ENCODE data around the gene WFDC11. TPM values are rescaled to one million over a fixed set of nuclear protein-coding genes. Genes with fewer than 3 reads are reported as not detected.

WFDC11 gene
- total RNA-seq, 1 experiment from 2014 or later = not detected

DNA sequence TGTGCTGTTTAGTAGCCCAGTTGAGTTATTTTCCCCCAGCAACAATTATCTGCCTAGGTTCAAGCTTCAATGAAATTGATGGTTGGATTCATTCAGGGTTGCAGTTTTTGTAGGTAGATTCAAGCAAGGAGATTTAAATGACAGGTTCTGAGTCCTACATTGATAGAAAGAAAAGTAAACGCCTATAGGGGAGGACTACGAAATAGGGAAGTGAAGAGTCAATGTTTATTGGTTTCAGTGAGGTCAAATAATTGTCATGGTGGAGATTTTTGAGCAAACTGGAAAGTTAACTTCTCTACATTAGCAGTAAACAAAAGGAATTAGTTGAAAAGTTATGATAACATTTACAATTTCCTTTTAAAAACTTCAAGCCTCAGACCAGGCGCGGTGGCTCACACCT lies 31.1 kb upstream of the WFDC11 start:
- Histone ChIP-seq H2BK5ac (ENCODE audit: insufficient read length, low read length) (no peak overlapping the region), H2AK5ac (ENCODE audit: insufficient read length, low read length) (no peak overlapping the region), H3K14ac (ENCODE audit: insufficient read depth, low read length) (no peak overlapping the region), H2BK120ac (ENCODE audit: low read depth, low read length, poor library complexity, severe bottlenecking) (no peak overlapping the region), H4K8ac (replicated peaks; ENCODE audit: insufficient read length, low read depth, low read length) (no peak overlapping the region), H3K27me3 (ENCODE audit: insufficient read depth, low read length) (no peaks in the 10 kb centered on the region), H3T11ph (ENCODE audit: low read length) (no peak overlapping the region), H2BK12ac (ENCODE audit: insufficient read length, low read depth, low read length) (no peak overlapping the region), H4K91ac (ENCODE audit: insufficient read length, low read depth, low read length) (no peak overlapping the region), H3K56ac (ENCODE audit: insufficient read length, low read depth, low read length) (no peak overlapping the region), H3K4me1 (ENCODE audit: insufficient read depth, low read length) (no peaks in the 10 kb centered on the region), H2AFZ (ENCODE audit: low read length) (no peak overlapping the region), H3K27ac (ENCODE audit: insufficient read length, low read depth, low read length) (no peak overlapping the region), H3K23ac (ENCODE audit: insufficient read length, low read depth, low read length) (no peak overlapping the region), H3K79me2 (ENCODE audit: insufficient read depth, low read length) (no peaks in the 10 kb centered on the region), H3K23me2 (ENCODE audit: insufficient read length, low read depth, low read length, poor library complexity, severe bottlenecking) (no peaks in the 10 kb centered on the region), H4K5ac (ENCODE audit: insufficient read length, low read depth, low read length) (no peak overlapping the region), H4K20me1 (ENCODE audit: control insufficient read depth, insufficient read depth, insufficient read length) (no peaks in the 10 kb centered on the region), H3K9me3 (ENCODE audit: control insufficient read depth, low read depth, low read length) (no peaks in the 10 kb centered on the region), H3K79me1 (ENCODE audit: insufficient read depth, low read depth, low read length, poor library complexity, severe bottlenecking) (no peaks in the 10 kb centered on the region), H2BK20ac (ENCODE audit: low read depth, low read length, poor library complexity, severe bottlenecking) (no peak overlapping the region), H3K18ac (ENCODE audit: insufficient read length, low read depth, low read length) (no peak overlapping the region), H3K9ac (ENCODE audit: extremely low read depth, insufficient read length, low read length) (no peak overlapping the region), H3K4ac (ENCODE audit: low read depth, low read length) (no peak overlapping the region), H3K4me2 (ENCODE audit: insufficient read depth, insufficient read length, low read length) (no peak overlapping the region), H2BK15ac (ENCODE audit: low read depth, low read length) (no peak overlapping the region)
- TF ChIP-seq, protein P1, sequence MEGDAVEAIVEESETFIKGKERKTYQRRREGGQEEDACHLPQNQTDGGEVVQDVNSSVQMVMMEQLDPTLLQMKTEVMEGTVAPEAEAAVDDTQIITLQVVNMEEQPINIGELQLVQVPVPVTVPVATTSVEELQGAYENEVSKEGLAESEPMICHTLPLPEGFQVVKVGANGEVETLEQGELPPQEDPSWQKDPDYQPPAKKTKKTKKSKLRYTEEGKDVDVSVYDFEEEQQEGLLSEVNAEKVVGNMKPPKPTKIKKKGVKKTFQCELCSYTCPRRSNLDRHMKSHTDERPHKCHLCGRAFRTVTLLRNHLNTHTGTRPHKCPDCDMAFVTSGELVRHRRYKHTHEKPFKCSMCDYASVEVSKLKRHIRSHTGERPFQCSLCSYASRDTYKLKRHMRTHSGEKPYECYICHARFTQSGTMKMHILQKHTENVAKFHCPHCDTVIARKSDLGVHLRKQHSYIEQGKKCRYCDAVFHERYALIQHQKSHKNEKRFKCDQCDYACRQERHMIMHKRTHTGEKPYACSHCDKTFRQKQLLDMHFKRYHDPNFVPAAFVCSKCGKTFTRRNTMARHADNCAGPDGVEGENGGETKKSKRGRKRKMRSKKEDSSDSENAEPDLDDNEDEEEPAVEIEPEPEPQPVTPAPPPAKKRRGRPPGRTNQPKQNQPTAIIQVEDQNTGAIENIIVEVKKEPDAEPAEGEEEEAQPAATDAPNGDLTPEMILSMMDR (conservative IDR thresholded peaks at IDR 0.05) = no peak
- no peak overlapping the region for H3K27ac Mint-ChIP-seq
- DNase-seq = no peak
- no peaks in the 10 kb centered on the region for H3K27me3 Mint-ChIP-seq (ENCODE audit: low read depth)
- WGBS (ENCODE audit: extremely low coverage, insufficient read length, low lambda C conversion rate) = no CpG with 5 or more reads among the region's 4 CpGs
- no peaks in the 10 kb centered on the region for H3K4me1 Mint-ChIP-seq
- H3K36me3 Mint-ChIP-seq (ENCODE audit: insufficient read depth in 1 of 3, low read depth in 3 of 3) = peaks cover 0 to 2% (median 0%) of the 10 kb centered on the region in 3 experiments; a peak in 2 of 7 replicates
- no peaks in the 10 kb centered on the region; a peak in 1 of 5 replicates for H3K9me3 Mint-ChIP-seq
- no peak overlapping the region for H3K4me3 Mint-ChIP-seq

All from H9 (cell line).